PFSK-1 (cell line): Measurements from ENCODE around the gene PRLR.

Experiments
- POLR2AphosphoS5 ChIP-seq: IDR thresholded peaks from 2 replicates; pipeline ENCODE4 v1.6.1; 2012; ENCODE audit warnings: low read depth, mild to moderate bottlenecking, control low read depth, low read length, moderate library complexity
- REST ChIP-seq, 2 experiments: IDR thresholded peaks; 2 replicates each; pipeline versions ENCODE4 v1.6.1 to v1.8.0; 2011 to 2012; ENCODE audit warnings: low read depth in 2 of 2, low read length in 2 of 2, control low read depth in 1 of 2, inconsistent platforms in 1 of 2, mild to moderate bottlenecking in 1 of 2, moderate library complexity in 1 of 2; ENCODE audit not compliant: insufficient read depth in 1 of 2
- SIN3A ChIP-seq: IDR thresholded peaks from 2 replicates; pipeline ENCODE4 v1.6.1; 2012; ENCODE audit warnings: mild to moderate bottlenecking, low read length, moderate library complexity, borderline replicate concordance; ENCODE audit not compliant: insufficient read depth
- TAF1 ChIP-seq: IDR thresholded peaks from 2 replicates; pipeline ENCODE4 v1.6.1; 2012; ENCODE audit warnings: low read length, control low read depth, borderline replicate concordance; ENCODE audit not compliant: insufficient read depth

DNA sequence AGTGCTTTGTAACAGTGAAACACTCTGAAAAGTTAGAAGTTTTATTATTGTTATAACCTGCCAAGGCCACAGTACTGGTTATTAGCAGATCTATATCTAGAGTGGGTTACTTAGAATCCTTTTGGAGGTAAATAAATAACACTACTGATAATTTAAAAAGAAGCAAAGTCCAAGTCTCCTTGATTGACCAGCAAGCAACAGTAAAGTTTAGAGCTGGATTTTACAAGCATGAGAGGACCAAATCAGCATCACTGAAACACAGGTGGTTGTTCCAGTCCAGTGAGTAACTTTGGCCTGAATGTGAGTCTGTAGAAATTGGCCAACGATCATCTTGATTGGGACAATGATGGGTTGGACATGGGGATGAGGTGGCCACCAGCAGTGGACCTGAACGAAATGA is 105.4 kb downstream of the PRLR start:
- TF ChIP-seq TAF1 (no peak), POLR2AphosphoS5 (no peak), SIN3A (no peak), REST (IDR thresholded peaks at IDR 0.05; ENCODE audit: insufficient read depth in 1 of 2, low read depth in 2 of 2, low read length in 2 of 2) (no peak)
